ENCODE measurements around the gene PDE4DIP.
"Not testable (repeated sequence)": the region's sequence is repeated elsewhere in the genome, so short reads cannot be mapped to it uniquely, and the experiment has no call there.

GRCh38 chr1:148844651-148845050, 423 bp downstream of the PDE4DIP start:
- TF ChIP-seq POLR2A, CTCF, POLR2AphosphoS5 (IDR thresholded peaks at IDR 0.05): not testable (repeated sequence)
